ENCODE measurements around the gene UPK3BL2. TPM values are rescaled to one million over a fixed set of nuclear protein-coding genes. Genes with fewer than 3 reads are reported as not detected.
"Not testable (repeated sequence)": the region's sequence is repeated elsewhere in the genome, so short reads cannot be mapped to it uniquely, and the experiment has no call there.

The UPK3BL2 gene
- total and polyA plus RNA-seq, 2 donors (not counting 3 experiments of a cell fraction or from before 2014, with no cell fraction given) = 18.2 to 29.8 TPM

- H3K79me2 ChIP-seq (ENCODE audit: control insufficient read depth, insufficient read depth, low read length); H3K27ac ChIP-seq (ENCODE audit: insufficient read depth, low read depth, low read length); H3K36me3 ChIP-seq (ENCODE audit: control insufficient read depth in 2 of 2, extremely low read depth in 1 of 2, insufficient read depth in 2 of 2, low read length in 2 of 2); H3K9me1 ChIP-seq (replicated peaks; ENCODE audit: control insufficient read depth, extremely low read depth, insufficient read depth, low read length); H3K4me3 ChIP-seq (replicated peaks in 1 of 3; ENCODE audit: insufficient read depth in 1 of 3, low read depth in 1 of 3, low read length in 3 of 3); dilution Hi-C loops (cut with MboI; ENCODE audit: extremely low pct_ligation_motif_present, low sequenced_read_pairs); H3K27me3 ChIP-seq (ENCODE audit: control insufficient read depth in 2 of 2, insufficient read depth in 2 of 2, low read length in 2 of 2); intact Hi-C loops (cut with micrococcal nuclease); FAIRE-seq; H4K20me1 ChIP-seq (replicated peaks; ENCODE audit: control insufficient read depth, extremely low read depth, insufficient read depth, low read length); POLR2A ChIA-PET; H3K9me3 ChIP-seq (replicated peaks; ENCODE audit: control insufficient read depth, insufficient read depth, low read length); DNase-seq (ENCODE audit: low read depth, low spot score); H2AFZ ChIP-seq (ENCODE audit: low read depth, low read length); H3K4me1 ChIP-seq (ENCODE audit: control insufficient read depth, extremely low read depth, insufficient read depth, low read length); H3K9ac ChIP-seq (replicated peaks; ENCODE audit: extremely low read depth, insufficient read depth, low read length); CTCF ChIA-PET; BruUV-seq (replicated peaks); H3K4me2 ChIP-seq (ENCODE audit: insufficient read depth, low read length): not testable (repeated sequence)
Measured at GRCh38 chr7:102532127-102532526, 11.4 kb downstream of the UPK3BL2 start.

- BruUV-seq (replicated peaks); H3K27me3 ChIP-seq (ENCODE audit: control insufficient read depth in 2 of 2, insufficient read depth in 2 of 2, low read length in 2 of 2); intact Hi-C loops (cut with micrococcal nuclease); H3K9me1 ChIP-seq (replicated peaks; ENCODE audit: control insufficient read depth, extremely low read depth, insufficient read depth, low read length); H3K27ac ChIP-seq (ENCODE audit: insufficient read depth, low read depth, low read length); POLR2A ChIA-PET; FAIRE-seq; H3K4me2 ChIP-seq (ENCODE audit: insufficient read depth, low read length); CTCF ChIA-PET; H3K4me3 ChIP-seq (replicated peaks in 1 of 3; ENCODE audit: insufficient read depth in 1 of 3, low read depth in 1 of 3, low read length in 3 of 3); H3K9ac ChIP-seq (replicated peaks; ENCODE audit: extremely low read depth, insufficient read depth, low read length); DNase-seq (ENCODE audit: low read depth, low spot score); H3K4me1 ChIP-seq (ENCODE audit: control insufficient read depth, extremely low read depth, insufficient read depth, low read length); H3K9me3 ChIP-seq (replicated peaks; ENCODE audit: control insufficient read depth, insufficient read depth, low read length); H4K20me1 ChIP-seq (replicated peaks; ENCODE audit: control insufficient read depth, extremely low read depth, insufficient read depth, low read length); H3K36me3 ChIP-seq (ENCODE audit: control insufficient read depth in 2 of 2, extremely low read depth in 1 of 2, insufficient read depth in 2 of 2, low read length in 2 of 2); H2AFZ ChIP-seq (ENCODE audit: low read depth, low read length); H3K79me2 ChIP-seq (ENCODE audit: control insufficient read depth, insufficient read depth, low read length); dilution Hi-C loops (cut with MboI; ENCODE audit: extremely low pct_ligation_motif_present, low sequenced_read_pairs): not testable (repeated sequence)
Measured at GRCh38 chr7:102531583-102531982, 11.9 kb downstream of the UPK3BL2 start.

- H3K4me1 ChIP-seq (ENCODE audit: control insufficient read depth, extremely low read depth, insufficient read depth, low read length); H3K9ac ChIP-seq (replicated peaks; ENCODE audit: extremely low read depth, insufficient read depth, low read length); H3K9me1 ChIP-seq (replicated peaks; ENCODE audit: control insufficient read depth, extremely low read depth, insufficient read depth, low read length); DNase-seq (ENCODE audit: low read depth, low spot score); H3K4me3 ChIP-seq (replicated peaks in 1 of 3; ENCODE audit: insufficient read depth in 1 of 3, low read depth in 1 of 3, low read length in 3 of 3); CTCF ChIA-PET; H4K20me1 ChIP-seq (replicated peaks; ENCODE audit: control insufficient read depth, extremely low read depth, insufficient read depth, low read length); H3K27ac ChIP-seq (ENCODE audit: insufficient read depth, low read depth, low read length); H3K27me3 ChIP-seq (ENCODE audit: control insufficient read depth in 2 of 2, insufficient read depth in 2 of 2, low read length in 2 of 2); H3K79me2 ChIP-seq (ENCODE audit: control insufficient read depth, insufficient read depth, low read length); H3K4me2 ChIP-seq (ENCODE audit: insufficient read depth, low read length); BruUV-seq (replicated peaks); POLR2A ChIA-PET; FAIRE-seq; intact Hi-C loops (cut with micrococcal nuclease); H3K9me3 ChIP-seq (replicated peaks; ENCODE audit: control insufficient read depth, insufficient read depth, low read length); dilution Hi-C loops (cut with MboI; ENCODE audit: extremely low pct_ligation_motif_present, low sequenced_read_pairs); H3K36me3 ChIP-seq (ENCODE audit: control insufficient read depth in 2 of 2, extremely low read depth in 1 of 2, insufficient read depth in 2 of 2, low read length in 2 of 2); H2AFZ ChIP-seq (ENCODE audit: low read depth, low read length): not testable (repeated sequence)
Measured at GRCh38 chr7:102527822-102528793, 15.4 kb downstream of the UPK3BL2 start.

- H3K27ac ChIP-seq (ENCODE audit: insufficient read depth, low read depth, low read length); H3K27me3 ChIP-seq (ENCODE audit: control insufficient read depth in 2 of 2, insufficient read depth in 2 of 2, low read length in 2 of 2); H3K36me3 ChIP-seq (ENCODE audit: control insufficient read depth in 2 of 2, extremely low read depth in 1 of 2, insufficient read depth in 2 of 2, low read length in 2 of 2); H3K9me1 ChIP-seq (replicated peaks; ENCODE audit: control insufficient read depth, extremely low read depth, insufficient read depth, low read length); H3K4me3 ChIP-seq (replicated peaks in 1 of 3; ENCODE audit: insufficient read depth in 1 of 3, low read depth in 1 of 3, low read length in 3 of 3); FAIRE-seq; H4K20me1 ChIP-seq (replicated peaks; ENCODE audit: control insufficient read depth, extremely low read depth, insufficient read depth, low read length); POLR2A ChIA-PET; H3K79me2 ChIP-seq (ENCODE audit: control insufficient read depth, insufficient read depth, low read length); BruUV-seq (replicated peaks); H3K9ac ChIP-seq (replicated peaks; ENCODE audit: extremely low read depth, insufficient read depth, low read length); H2AFZ ChIP-seq (ENCODE audit: low read depth, low read length); H3K4me2 ChIP-seq (ENCODE audit: insufficient read depth, low read length); dilution Hi-C loops (cut with MboI; ENCODE audit: extremely low pct_ligation_motif_present, low sequenced_read_pairs); DNase-seq (ENCODE audit: low read depth, low spot score); H3K9me3 ChIP-seq (replicated peaks; ENCODE audit: control insufficient read depth, insufficient read depth, low read length); intact Hi-C loops (cut with micrococcal nuclease); H3K4me1 ChIP-seq (ENCODE audit: control insufficient read depth, extremely low read depth, insufficient read depth, low read length); CTCF ChIA-PET: not testable (repeated sequence)
Measured at GRCh38 chr7:102527182-102527581, 16.3 kb downstream of the UPK3BL2 start.

Measured in endothelial cell of umbilical vein (primary cell).